ENCODE measurements around the gene CXXC1. TPM values are rescaled to one million over a fixed set of nuclear protein-coding genes. Genes with fewer than 3 reads are reported as not detected.
"Not testable (repeated sequence)": the region's sequence is repeated elsewhere in the genome, so short reads cannot be mapped to it uniquely, and the experiment has no call there.

Gene CXXC1
- total and polyA plus RNA-seq, 7 donors: 20.0 to 71.6 (median 28.0) TPM

DNA sequence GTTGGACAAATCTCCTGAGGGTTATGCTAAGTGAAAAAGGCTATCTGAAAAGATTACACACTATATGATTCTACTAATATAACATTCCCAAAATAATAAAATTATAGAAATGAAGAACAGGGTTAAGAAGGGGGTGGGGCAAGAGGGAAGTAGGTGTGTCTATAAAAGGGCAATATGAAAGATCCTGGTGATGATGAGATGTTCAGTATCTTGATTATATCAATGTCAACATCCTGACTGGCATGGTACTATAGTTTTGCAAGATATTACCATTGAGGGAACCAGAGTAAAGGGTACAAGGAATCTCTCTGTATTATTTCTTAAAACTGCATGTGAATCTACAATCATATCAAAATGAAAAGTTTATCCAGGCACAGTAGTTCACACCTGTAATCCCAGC is 37.9 kb downstream of the CXXC1 start:
- intact Hi-C loops (cut with DNase I): no loop called here
- peaks cover 0 to 14% of the 10 kb centered on the region in 2 donors for H3K36me3 ChIP-seq (ENCODE audit: insufficient read depth in 1 of 2, low read depth in 1 of 2)
- H3K4me3 ChIP-seq: no peak overlapping the region
- H3K4me1 ChIP-seq: no peaks in the 10 kb centered on the region
- H3K27ac ChIP-seq: no peak overlapping the region
- no peak for ATAC-seq
- no peaks in the 10 kb centered on the region for H3K9me3 ChIP-seq
- no peak for DNase-seq
- no peaks in the 10 kb centered on the region for H3K27me3 ChIP-seq (ENCODE audit: insufficient read depth in 3 of 3, low read length in 2 of 3)
- TF ChIP-seq, protein P1, sequence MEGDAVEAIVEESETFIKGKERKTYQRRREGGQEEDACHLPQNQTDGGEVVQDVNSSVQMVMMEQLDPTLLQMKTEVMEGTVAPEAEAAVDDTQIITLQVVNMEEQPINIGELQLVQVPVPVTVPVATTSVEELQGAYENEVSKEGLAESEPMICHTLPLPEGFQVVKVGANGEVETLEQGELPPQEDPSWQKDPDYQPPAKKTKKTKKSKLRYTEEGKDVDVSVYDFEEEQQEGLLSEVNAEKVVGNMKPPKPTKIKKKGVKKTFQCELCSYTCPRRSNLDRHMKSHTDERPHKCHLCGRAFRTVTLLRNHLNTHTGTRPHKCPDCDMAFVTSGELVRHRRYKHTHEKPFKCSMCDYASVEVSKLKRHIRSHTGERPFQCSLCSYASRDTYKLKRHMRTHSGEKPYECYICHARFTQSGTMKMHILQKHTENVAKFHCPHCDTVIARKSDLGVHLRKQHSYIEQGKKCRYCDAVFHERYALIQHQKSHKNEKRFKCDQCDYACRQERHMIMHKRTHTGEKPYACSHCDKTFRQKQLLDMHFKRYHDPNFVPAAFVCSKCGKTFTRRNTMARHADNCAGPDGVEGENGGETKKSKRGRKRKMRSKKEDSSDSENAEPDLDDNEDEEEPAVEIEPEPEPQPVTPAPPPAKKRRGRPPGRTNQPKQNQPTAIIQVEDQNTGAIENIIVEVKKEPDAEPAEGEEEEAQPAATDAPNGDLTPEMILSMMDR (IDR thresholded peaks at IDR 0.05): no peak

DNA sequence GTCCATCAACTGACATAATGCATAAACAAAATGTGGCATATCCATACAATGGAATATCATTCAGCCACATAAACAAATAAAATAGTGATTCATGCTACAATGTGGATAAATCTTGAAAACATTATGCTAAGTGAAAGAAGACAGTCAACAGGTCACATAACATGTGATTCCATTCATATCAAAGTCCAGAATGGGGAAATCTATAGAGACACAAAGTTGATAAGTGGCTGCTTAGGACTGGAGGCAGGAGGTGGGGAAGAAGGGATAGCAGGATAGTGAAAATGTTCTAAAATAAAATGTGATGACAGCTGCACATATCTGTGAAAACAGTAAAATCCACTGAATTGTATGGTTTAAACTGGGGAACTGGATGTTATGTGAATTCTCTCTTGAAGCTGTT is 39.9 kb downstream of the CXXC1 start:
- H3K27me3 ChIP-seq (ENCODE audit: insufficient read depth in 3 of 3, low read length in 2 of 3): no peaks in the 10 kb centered on the region
- H3K4me3 ChIP-seq: no peak overlapping the region
- H3K4me1 ChIP-seq: no peaks in the 10 kb centered on the region
- H3K36me3 ChIP-seq (ENCODE audit: insufficient read depth in 1 of 2, low read depth in 1 of 2): peaks cover 0 to 14% of the 10 kb centered on the region in 2 donors
- no peak for ATAC-seq
- TF ChIP-seq, protein P1 (IDR thresholded peaks at IDR 0.05): no peak
- DNase-seq: no peak
- intact Hi-C loops (cut with DNase I): no loop called here
- no peak overlapping the region for H3K27ac ChIP-seq
- H3K9me3 ChIP-seq: no peaks in the 10 kb centered on the region

DNA sequence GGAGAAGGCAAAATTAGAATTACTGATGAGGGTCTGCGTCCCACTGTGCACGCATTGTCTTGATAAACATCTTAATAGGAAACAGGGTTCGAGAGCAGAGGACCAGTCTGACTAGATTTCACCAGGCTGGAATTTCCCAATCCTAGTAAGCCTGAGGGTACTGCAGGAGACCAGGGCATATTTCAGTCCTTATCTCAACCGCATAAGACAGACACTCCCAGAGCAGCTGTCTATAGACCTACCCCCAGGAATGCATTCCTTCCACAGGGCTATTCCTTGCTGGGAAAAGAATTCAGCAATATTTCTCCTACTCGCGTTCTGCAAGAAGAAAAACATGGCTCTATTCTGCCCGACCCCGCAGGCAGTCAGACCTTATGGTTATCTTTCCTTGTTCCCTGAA is 45.7 kb downstream of the CXXC1 start:
- H3K36me3 ChIP-seq (ENCODE audit: insufficient read depth in 1 of 2, low read depth in 1 of 2); H3K27me3 ChIP-seq (ENCODE audit: insufficient read depth in 3 of 3, low read length in 2 of 3); H3K4me3 ChIP-seq; intact Hi-C loops (cut with DNase I); H3K27ac ChIP-seq; ATAC-seq; H3K9me3 ChIP-seq; DNase-seq; H3K4me1 ChIP-seq: not testable (repeated sequence)
- WGBS, 3 donors: 74 to 90% (median 89%) methylated on average over 8 of the region's 8 CpGs

DNA sequence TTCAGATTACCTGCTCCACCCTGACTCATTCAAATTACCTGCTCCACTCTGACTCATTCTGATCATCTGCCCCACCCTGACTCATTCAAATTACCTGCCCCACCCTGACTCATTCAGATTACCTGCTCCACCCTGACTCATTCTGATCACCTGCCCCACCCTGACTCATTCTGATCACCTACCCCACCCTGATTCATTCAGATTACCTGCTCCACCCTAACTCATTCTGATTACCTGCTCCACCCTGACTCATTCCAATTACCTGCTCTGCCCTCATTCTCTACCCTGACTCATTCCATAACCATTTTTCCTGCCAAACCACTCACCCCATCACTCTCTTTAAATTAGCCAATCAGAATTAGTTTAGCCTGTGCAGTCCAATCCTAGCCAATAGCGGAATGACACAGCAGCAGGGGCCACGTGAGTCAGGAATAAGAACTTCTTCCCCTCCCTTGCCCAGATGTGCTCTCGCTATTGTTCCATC is 47.4 kb downstream of the CXXC1 start:
- Histone ChIP-seq H3K9me3 (no peaks in the 10 kb centered on the region), H3K4me1 (no peaks in the 10 kb centered on the region), H3K27me3 (ENCODE audit: insufficient read depth in 3 of 3, low read length in 2 of 3) (no peaks in the 10 kb centered on the region), H3K4me3 (no peak overlapping the region), H3K36me3 (ENCODE audit: insufficient read depth in 1 of 2, low read depth in 1 of 2) (no peaks in the 10 kb centered on the region), H3K27ac (no peak overlapping the region)
- 81 to 84% (median 83%) methylated on average over 3 of the region's 3 CpGs for WGBS, 3 donors
- no peak for DNase-seq
- TF ChIP-seq, protein P1 (IDR thresholded peaks at IDR 0.05): no peak
- intact Hi-C loops (cut with DNase I): no loop called here
- no peak for ATAC-seq

DNA sequence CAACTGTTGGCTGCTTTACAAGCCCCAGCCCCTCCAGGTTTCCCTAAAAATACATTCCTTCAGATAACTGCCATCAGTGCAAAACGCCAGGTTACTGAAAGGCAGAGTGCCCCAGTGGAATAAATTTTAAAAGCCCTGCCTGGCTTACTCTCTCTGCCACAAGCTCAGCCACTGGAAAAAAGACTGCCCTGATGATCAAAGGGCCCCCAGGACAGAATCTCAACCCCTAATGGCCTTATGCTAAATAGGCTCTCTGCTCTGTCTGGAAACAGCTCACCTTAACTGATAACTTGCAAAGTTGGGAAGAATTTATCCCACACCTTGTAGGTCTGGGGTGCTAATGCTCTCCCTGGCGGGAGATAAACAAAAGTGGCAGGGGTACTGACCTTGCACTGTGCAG is 55.1 kb downstream of the CXXC1 start:
- 60 to 75% (median 69%) methylated on average over 2 of the region's 2 CpGs for WGBS, 3 donors
- no peak for DNase-seq
- no peak for ATAC-seq
- Histone ChIP-seq H3K9me3 (no peaks in the 10 kb centered on the region), H3K4me3 (no peak overlapping the region), H3K4me1 (no peaks in the 10 kb centered on the region), H3K27ac (no peak overlapping the region), H3K36me3 (ENCODE audit: insufficient read depth in 1 of 2, low read depth in 1 of 2) (no peaks in the 10 kb centered on the region), H3K27me3 (ENCODE audit: insufficient read depth in 3 of 3, low read length in 2 of 3) (no peaks in the 10 kb centered on the region)
- TF ChIP-seq, protein P1 (IDR thresholded peaks at IDR 0.05): no peak
- intact Hi-C loops (cut with DNase I): no loop called here

Other genes starting within 250 kb of the CXXC1 start
- under 1 TPM; 0.13 to 0.88 (median 0.45) TPM for gene MYO5B, start 92.5 kb downstream of the CXXC1 start, total RNA-seq
- gene MYO5B, start 92.5 kb downstream of the CXXC1 start, polyA plus RNA-seq: 1 to 10 TPM in 1 of 3 donors, under 1 TPM in 2; 0.10 to 1.2 (median 0.11) TPM
- 1 to 10 TPM in 1 of 4 donors, under 1 TPM in 3; 0.37 to 1.6 (median 0.51) TPM for gene CFAP53, start 21.2 kb downstream of the CXXC1 start, total RNA-seq
- 1 to 10 TPM in 1 of 3 donors, under 1 TPM in 2; 0.52 to 1.3 (median 0.96) TPM for gene CFAP53, start 21.2 kb downstream of the CXXC1 start, polyA plus RNA-seq
- 10 to 100 TPM; 47.3 to 67.2 (median 51.5) TPM for gene MBD1, start 6.2 kb downstream of the CXXC1 start, total RNA-seq
- 10 to 100 TPM; 33.5 to 97.6 (median 52.6) TPM for gene MBD1, start 6.2 kb downstream of the CXXC1 start, polyA plus RNA-seq
- under 1 TPM in 1 of 4 donors, not detected in 3; 0.11 TPM for gene SKA1, start 87.4 kb upstream of the CXXC1 start, total RNA-seq
- under 1 TPM in 2 of 3 donors, not detected in 1; 0.10 to 0.19 TPM for gene SKA1, start 87.4 kb upstream of the CXXC1 start, polyA plus RNA-seq